ENCODE data around the gene INPPL1.

Gene INPPL1

GRCh38 chr11:72244060-72244360 lies 19.4 kb downstream of the INPPL1 start, which contains the start of gene PHOX2A:
PHOX2A (minus strand) TSS chr11:72244176; CDS start chr11:72244004, 172 bp downstream.
- TF ChIP-seq CTCF (conservative IDR thresholded peaks at IDR 0.05; ENCODE audit: low read depth, low read length), result no peak
- no peaks in the 10 kb centered on the region for H3K4me1 ChIP-seq (ENCODE audit: low read depth, poor library complexity, severe bottlenecking)
- no peaks in the 10 kb centered on the region for H3K79me2 ChIP-seq (ENCODE audit: insufficient read depth, low read depth)
- no peak within 1 kb of the TSS for H3K27ac ChIP-seq
- no peaks in the 10 kb centered on the region for H3K27me3 ChIP-seq (ENCODE audit: insufficient read depth, low read depth)
- H3K4me3 ChIP-seq (IDR thresholded peaks at IDR 0.05; ENCODE audit: insufficient read depth, low read depth, low read length), result no peak within 1 kb of the TSS
- no peak within 1 kb of the TSS for H3K4me2 ChIP-seq
- H3K36me3 ChIP-seq (ENCODE audit: insufficient read depth), result no peaks in the 10 kb centered on the region
- H3K9ac ChIP-seq, result no peak within 1 kb of the TSS
- no peaks in the 10 kb centered on the region for H4K20me1 ChIP-seq (ENCODE audit: insufficient read depth)
- no peak within 1 kb of the TSS for H2AFZ ChIP-seq (ENCODE audit: low read depth)

DNA sequence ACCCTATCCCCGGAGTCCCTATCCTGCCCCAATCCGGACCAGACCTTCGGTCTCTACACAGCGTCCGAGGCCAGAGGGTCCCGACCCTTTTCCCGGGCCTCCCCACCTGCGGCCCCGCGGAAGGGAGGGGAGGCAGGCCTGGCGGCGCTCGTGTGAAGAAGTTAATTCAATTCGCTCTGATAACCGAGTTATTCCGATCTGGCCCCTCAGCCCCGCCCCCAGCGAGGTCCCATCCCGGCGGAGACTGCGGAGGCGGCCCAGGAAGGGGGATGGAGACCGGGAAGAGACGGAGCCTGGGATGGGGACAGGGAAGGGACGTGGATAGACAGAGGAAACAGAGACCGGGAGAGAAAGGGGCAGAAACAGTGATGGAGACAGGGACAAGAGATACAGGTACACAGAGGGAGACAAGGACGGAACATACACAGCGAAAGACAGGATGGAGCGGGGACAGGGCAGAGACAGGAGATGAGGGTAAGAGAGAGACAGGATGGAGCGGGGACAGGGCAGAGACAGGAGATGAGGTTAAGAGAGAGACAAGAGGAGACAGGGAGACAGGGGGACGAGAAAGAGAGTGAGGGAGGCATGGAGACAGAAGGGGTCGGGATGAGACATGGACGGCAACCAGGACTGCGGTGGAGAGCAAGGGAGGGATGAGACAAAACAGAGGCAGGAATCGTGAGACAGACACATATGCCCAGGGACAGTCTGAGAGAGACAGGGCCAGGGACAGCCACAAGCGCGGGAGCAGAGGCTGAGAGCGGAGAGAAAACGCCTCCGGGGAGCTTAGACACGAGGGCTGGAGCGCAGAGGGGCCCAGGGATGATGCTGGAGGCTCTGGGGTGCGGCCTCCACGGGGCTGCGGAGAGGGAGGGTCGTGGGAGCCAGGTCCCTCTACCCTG lies 20.0 kb downstream of the INPPL1 start:
- no peak overlapping the region for H3K4me2 ChIP-seq
- H3K36me3 ChIP-seq (ENCODE audit: insufficient read depth), result no peaks in the 10 kb centered on the region
- H3K27ac ChIP-seq, result no peak overlapping the region
- no peaks in the 10 kb centered on the region for H4K20me1 ChIP-seq (ENCODE audit: insufficient read depth)
- H2AFZ ChIP-seq (ENCODE audit: low read depth), result no peak overlapping the region
- H3K79me2 ChIP-seq (ENCODE audit: insufficient read depth, low read depth), result no peaks in the 10 kb centered on the region
- H3K4me1 ChIP-seq (ENCODE audit: low read depth, poor library complexity, severe bottlenecking), result no peaks in the 10 kb centered on the region
- no peak overlapping the region for H3K9ac ChIP-seq
- no peak for TF ChIP-seq CTCF (conservative IDR thresholded peaks at IDR 0.05; ENCODE audit: low read depth, low read length)
- no peak overlapping the region for H3K4me3 ChIP-seq (IDR thresholded peaks at IDR 0.05; ENCODE audit: insufficient read depth, low read depth, low read length)
- no peaks in the 10 kb centered on the region for H3K27me3 ChIP-seq (ENCODE audit: insufficient read depth, low read depth)

DNA sequence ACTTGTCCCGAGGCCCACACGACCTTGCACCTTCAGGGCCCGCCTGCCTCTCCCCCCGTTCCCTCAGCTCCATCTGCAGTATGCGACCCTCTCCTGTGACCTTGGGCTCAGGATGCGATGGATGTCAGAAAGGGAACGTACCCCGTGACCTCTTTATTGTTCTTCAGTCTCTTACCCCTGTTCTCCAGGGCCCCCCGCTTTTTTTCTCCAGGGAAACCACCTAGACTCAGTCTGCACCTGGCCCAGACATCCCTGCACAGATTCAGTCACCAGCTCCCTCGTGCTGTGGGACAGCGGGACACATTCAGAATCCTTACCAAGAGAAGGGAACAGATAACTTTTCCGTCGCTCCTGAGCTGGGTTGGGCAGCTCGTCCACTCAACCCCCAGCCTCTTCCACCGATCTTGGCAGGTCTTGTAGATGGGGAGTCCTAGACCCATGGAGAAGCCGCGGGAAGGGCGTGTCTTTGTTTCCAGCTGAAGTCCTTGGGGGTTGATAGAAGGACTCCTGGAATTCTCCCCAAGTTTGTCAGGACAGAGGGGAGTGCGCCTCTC lies 20.8 kb downstream of the INPPL1 start:
- H3K4me2 ChIP-seq, result no peak overlapping the region
- H3K4me3 ChIP-seq (IDR thresholded peaks at IDR 0.05; ENCODE audit: insufficient read depth, low read depth, low read length), result no peak overlapping the region
- H3K79me2 ChIP-seq (ENCODE audit: insufficient read depth, low read depth), result no peaks in the 10 kb centered on the region
- no peak overlapping the region for H3K27ac ChIP-seq
- H4K20me1 ChIP-seq (ENCODE audit: insufficient read depth), result no peaks in the 10 kb centered on the region
- H2AFZ ChIP-seq (ENCODE audit: low read depth), result no peak overlapping the region
- H3K4me1 ChIP-seq (ENCODE audit: low read depth, poor library complexity, severe bottlenecking), result no peaks in the 10 kb centered on the region
- no peak overlapping the region for H3K9ac ChIP-seq
- TF ChIP-seq CTCF (conservative IDR thresholded peaks at IDR 0.05; ENCODE audit: low read depth, low read length), result no peak
- H3K27me3 ChIP-seq (ENCODE audit: insufficient read depth, low read depth), result no peaks in the 10 kb centered on the region
- no peaks in the 10 kb centered on the region for H3K36me3 ChIP-seq (ENCODE audit: insufficient read depth)

GRCh38 chr11:72247584-72247983 lies 23.0 kb downstream of the INPPL1 start:
- Histone ChIP-seq H3K4me3 (IDR thresholded peaks at IDR 0.05; ENCODE audit: insufficient read depth, low read depth, low read length) (no peak overlapping the region), H3K27ac (no peak overlapping the region), H3K9ac (no peak overlapping the region), H3K4me1 (ENCODE audit: low read depth, poor library complexity, severe bottlenecking) (no peaks in the 10 kb centered on the region), H3K4me2 (no peak overlapping the region), H3K36me3 (ENCODE audit: insufficient read depth) (no peaks in the 10 kb centered on the region), H2AFZ (ENCODE audit: low read depth) (no peak overlapping the region), H3K79me2 (ENCODE audit: insufficient read depth, low read depth) (no peaks in the 10 kb centered on the region), H4K20me1 (ENCODE audit: insufficient read depth) (no peaks in the 10 kb centered on the region), H3K27me3 (ENCODE audit: insufficient read depth, low read depth) (no peaks in the 10 kb centered on the region)
- no peak for TF ChIP-seq CTCF (conservative IDR thresholded peaks at IDR 0.05; ENCODE audit: low read depth, low read length)
